HG02763 (cell line): ENCODE data around the gene CPSF4.

Experiments used
- ATAC-seq: cut with Tn5 transposase; IDR thresholded peaks from one replicate; pipeline ENCODE4 v1.9.1; 2021; ENCODE audit warnings: mild to moderate bottlenecking, moderate library complexity; ENCODE audit not compliant: unreplicated experiment

CPSF4 gene

GRCh38 chr7:99438573-99439480 lies at the start of gene CPSF4, which contains the start of gene PTCD1:
TSS of gene CPSF4 (plus strand) at chr7:99438943. CDS start at chr7:99439083, 140 bp downstream.
TSS of gene PTCD1 (minus strand) at chr7:99438798. CDS start at chr7:99435242, 3,556 bp downstream.
- ATAC-seq: peak; percentile 90

DNA sequence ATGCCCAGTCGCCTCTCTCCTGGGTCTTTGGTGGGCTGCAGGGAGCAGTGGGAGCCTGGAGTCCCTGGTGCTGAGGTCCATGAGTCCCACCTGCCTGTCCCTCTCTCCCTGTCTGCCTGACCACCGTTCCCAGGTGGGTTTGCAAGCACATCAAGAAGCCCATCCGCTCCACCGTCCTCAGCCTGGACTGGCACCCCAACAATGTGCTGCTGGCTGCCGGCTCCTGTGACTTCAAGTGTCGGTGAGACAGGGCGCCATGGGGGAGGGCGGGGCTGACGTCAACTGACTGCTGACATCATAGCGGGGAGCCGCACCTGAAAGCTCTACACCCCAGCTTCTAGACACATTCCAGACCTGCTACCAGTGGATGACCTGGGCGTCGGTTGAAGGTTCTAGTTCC lies 49.0 kb upstream of the CPSF4 start:
- no peak for ATAC-seq

GRCh38 chr7:99390941-99391602 lies 47.7 kb upstream of the CPSF4 start:
- no peak for ATAC-seq

DNA sequence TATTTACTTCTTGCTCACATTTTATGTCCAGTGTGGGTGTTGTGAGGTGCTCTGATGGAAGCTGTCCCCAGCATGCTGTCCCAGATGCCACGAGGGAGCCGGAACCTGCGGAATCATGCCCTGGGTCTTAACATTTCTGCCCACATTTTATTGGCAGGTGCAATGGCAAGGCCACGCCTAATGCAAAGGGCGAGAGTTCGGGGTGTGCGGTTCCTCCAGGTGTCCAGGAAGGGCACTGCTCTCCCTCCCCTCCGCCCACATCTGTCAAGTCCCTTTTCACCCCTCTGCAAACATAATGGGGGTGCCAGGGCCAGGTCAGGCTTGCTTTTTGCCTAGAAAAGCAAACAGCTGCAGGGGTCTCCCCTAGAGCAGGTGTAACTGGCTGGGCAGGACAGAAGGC lies 46.7 kb upstream of the CPSF4 start:
- ATAC-seq: no peak

DNA sequence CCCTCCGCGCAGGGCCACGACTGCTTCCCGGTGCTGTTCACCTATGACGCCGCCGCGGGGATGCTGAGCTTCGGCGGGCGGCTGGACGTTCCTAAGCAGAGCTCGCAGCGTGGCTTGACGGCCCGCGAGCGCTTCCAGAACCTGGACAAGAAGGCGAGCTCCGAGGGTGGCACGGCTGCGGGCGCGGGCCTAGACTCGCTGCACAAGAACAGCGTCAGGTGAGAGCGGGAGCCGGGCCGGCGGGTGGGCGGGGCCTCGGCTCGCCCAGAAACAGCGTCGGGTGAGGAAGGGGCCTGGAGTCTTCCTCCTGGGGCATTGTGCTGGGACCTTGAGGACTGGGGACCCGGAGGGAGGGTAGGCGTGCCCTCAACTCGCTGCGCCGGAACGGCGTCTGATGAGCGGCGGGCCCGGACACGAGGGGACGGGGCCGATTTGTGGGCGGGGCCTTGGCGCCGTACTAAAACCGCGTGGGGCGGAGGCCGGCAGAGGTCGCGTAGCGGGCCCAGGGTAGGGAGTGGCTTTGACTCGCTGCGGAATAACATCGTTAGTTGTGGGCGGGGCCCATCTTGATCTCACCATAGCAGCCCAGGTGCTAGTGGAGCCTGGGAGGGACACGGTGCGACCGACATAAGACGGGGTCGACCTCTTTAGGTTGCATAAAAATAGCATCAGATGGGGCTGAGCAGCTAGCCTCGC lies 45.9 kb upstream of the CPSF4 start:
- ATAC-seq: no peak

GRCh38 chr7:99393355-99394187 lies 45.2 kb upstream of the CPSF4 start:
- ATAC-seq: no peak

GRCh38 chr7:99394188-99394502 lies 44.6 kb upstream of the CPSF4 start:
- ATAC-seq: no peak

DNA sequence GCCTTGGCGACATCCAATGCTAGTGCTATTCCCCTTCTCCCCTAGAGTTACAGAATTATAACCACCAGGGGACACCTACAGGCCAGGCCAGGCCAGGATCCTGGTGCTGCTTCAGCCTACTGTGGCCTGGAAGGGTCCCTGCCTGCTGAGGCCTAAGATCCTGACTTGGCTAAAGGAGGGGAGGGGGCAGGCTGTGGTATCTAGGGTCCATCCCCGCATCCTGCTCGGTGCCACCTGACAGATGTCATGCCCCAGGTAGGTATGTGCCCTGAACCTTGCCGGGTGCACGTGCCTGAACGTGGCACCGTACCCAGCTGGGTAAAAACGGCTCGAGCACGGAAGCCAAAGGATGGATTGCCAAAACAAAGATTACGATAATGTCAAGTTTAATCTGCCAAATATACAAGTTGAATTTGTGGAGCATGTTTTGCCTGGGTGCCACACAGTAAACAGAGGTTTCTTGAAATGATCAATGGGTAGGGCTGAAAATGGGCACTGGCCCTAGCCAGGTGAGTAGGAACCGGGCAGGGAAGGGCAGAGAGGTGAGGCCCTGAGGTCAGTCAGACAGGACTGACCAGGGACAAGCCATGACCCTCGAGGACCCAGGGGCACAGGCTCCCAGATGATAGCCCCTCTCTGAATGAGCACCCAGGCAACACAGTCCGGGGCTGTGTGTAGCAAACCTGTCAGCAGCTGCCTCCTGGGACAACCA lies 43.0 kb upstream of the CPSF4 start:
- ATAC-seq: no peak

DNA sequence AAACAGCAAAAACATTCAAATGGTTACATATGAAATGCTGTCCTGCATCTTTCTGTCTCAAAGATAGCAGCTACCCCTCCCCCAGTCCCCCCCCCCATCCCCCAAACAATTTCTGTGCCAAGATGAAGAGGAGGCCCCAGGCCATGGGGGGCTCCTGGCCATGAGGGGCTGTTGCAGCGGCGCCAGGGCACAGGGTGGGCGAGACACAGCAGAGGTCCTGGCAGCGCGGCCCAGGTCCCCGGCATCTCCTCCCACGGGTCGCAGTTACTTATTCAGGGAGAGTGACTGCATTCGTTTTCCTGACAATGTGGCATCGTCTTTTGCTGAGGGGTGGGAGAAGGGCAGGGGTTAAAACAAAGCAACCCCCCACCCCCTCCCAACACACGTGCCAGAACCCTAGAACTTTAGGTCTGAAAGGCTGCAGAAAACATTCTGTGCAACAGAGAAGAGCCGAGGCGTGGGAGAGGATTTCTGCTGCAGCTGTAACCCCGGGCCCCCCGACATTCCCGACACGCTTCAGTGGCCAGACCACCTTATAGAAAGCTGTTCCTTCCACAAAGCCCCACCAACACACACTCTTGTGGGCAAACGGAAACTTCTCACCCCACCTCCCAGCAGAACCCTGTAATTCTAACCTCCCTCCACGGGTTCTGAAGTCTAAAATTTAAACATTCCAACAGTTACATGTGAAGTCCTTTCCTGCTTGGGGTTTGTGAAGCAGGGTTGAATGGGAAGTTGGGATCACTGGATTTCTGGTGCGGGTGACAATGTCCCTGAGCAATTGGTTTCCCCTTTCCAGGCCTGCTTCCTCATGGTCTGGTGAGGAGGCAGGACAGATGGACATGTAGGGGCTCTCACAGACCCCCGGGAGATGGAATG lies 42.1 kb upstream of the CPSF4 start:
- ATAC-seq: no peak

- no peak for ATAC-seq
Measured at GRCh38 chr7:99397297-99397983, 41.3 kb upstream of the CPSF4 start.

DNA sequence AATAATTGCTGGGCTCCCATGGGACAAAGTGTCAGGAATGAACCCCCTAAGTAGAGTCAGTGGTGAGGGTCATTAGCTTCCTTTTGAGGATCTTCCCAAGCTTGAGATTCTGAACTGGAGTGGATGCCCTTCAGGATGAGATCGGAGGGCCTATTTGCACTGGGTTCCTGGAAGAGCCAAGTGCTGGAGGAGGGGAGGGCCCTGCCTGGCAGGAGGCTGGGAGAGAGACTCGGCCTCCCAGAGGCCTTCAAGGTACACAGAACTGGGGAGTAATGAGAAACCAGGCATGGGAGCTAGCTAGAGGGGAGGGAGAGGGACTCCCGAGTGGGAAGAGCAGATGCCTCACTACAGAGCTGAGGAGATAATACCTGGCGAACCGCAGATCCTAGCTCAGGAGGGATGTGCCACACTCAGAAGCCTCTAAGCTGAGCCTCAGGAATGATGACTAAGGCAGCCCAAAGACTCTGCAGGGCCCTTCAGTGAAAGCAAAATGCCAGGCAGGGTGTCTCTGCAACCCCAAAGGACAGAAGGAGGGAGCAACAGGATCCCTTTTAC lies 39.8 kb upstream of the CPSF4 start:
- ATAC-seq: no peak

- ATAC-seq: no peak
Measured at GRCh38 chr7:99399597-99399996, 39.1 kb upstream of the CPSF4 start.

DNA sequence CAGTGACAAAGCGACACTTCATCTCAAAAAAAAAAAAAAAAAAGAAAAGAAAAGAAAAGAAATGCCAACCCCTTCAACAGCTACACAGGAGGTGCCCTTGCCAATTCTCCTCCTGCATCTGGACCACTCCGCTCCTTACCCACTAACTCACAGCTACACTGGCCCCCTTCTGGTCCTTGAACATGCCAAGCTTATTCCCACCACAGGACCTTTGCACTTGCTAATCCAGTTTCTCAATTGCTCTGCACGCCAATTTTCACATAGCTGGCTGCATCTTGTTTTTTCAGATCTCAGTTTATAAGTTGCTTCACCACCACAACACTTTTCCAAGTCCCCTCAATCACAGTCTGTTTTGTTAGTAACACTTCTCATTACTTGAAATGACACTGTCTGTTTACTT lies 35.9 kb upstream of the CPSF4 start:
- no peak for ATAC-seq

GRCh38 chr7:99403764-99404163 lies 35.0 kb upstream of the CPSF4 start:
- no peak for ATAC-seq

DNA sequence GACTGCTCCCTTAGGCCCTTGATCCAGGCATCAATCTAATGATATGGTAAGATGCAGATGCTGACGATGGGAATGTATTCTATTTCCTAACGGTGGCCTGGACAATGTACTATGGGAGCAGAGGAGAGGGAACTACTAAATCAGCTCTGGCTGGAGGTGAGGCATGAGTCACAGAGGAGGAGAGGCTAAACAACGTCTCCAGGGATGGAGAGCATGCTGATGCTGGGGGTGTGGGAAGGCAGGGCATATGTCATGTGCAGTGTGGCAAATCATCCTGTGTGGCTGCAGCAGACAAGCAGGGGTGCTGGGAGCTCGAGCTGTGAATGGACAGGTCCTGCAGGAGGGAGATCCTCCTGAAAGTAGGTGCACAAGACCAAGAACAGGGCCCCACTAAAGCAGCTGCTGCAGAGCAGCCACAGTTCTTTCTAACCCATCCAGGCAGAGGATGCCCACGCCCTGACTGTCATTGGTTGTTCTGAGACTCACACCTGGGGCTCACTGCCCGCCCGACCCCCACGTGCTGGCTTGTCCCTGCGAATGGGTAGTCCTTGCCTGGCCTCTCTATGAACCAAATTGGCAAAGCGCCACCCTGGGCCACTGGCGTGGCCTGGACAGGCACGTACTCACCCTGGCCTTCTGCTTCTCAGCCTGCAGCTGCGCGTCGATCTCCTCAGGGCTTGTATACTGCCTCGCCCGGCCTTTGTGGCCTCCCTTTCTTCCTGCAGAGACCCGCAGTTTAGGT lies 34.3 kb upstream of the CPSF4 start:
- no peak for ATAC-seq

- no peak for ATAC-seq
Measured at GRCh38 chr7:99404977-99405320, 33.8 kb upstream of the CPSF4 start.

- no peak for ATAC-seq
Measured at GRCh38 chr7:99406557-99406956, 32.2 kb upstream of the CPSF4 start.

- no peak for ATAC-seq
Measured at GRCh38 chr7:99407872-99408378, 30.8 kb upstream of the CPSF4 start.
